Kidney capillary endothelial cell (primary cell): ENCODE data around the gene LANCL1.

Source experiments
- DNase-seq: peaks from one replicate; pipeline ENCODE4 v3.0.0-alpha.2; 2018; ENCODE audit warnings: low spot score

The LANCL1 gene

GRCh38 chr2:210389856-210390255, 86.7 kb downstream of the LANCL1 start:
- no peak for DNase-seq

GRCh38 chr2:210388148-210388547, 88.4 kb downstream of the LANCL1 start:
- no peak for DNase-seq

GRCh38 chr2:210387074-210387473, 89.5 kb downstream of the LANCL1 start:
- no peak for DNase-seq
